ENCODE results near the gene AWAT1.
A peak's percentile ranks its signal among the peaks of the same experiment; 100 is the strongest.
"Not testable (repeated sequence)": the region's sequence is repeated elsewhere in the genome, so short reads cannot be mapped to it uniquely, and the experiment has no call there.

AWAT1 gene

DNA sequence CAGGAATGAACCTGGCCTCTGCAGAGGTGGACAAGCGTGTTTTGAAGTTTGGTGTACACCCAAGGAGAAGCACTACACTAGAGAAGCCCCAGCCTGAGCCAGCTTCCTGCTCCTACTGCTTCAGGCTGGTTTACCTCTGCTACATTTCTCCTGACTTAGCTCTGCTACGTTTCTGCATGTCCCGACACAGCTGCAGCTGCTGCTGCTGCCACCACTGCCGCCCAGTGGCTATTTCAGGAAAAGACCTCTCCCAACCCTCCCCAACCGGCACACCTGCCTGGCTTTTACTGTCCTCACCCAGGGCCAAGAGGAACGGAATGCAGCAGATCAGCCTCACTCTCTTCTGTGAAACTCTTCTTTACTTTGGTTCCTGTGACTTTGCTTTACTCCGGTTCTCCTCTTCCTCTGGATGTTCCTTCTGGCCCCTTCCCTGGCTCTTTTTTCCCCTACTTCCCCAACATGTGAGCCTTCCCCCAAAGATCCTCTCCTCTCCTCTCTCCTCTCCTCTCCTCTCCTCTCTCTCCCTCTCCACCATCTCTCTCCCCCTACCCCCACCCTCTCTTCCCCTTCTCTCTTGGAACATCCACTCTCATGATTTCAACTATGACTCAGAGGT lies 28.6 kb downstream of the AWAT1 start:
- DNase-seq (ENCODE audit: low spot score): peak; percentile 63

- DNase-seq (ENCODE audit: low spot score): no peak
Measured at GRCh38 chrX:70264784-70265183, 30.3 kb downstream of the AWAT1 start.

GRCh38 chrX:70268034-70268433 lies 33.6 kb downstream of the AWAT1 start, which contains the start of gene ARR3:
Gene ARR3, plus strand, starts transcription at chrX:70268334. Its CDS starts 1,052 bp downstream, at chrX:70269386.
- no peak for DNase-seq (ENCODE audit: low spot score)

- DNase-seq (ENCODE audit: low spot score): not testable (repeated sequence)
Measured at GRCh38 chrX:70274029-70274428, 39.6 kb downstream of the AWAT1 start.

DNA sequence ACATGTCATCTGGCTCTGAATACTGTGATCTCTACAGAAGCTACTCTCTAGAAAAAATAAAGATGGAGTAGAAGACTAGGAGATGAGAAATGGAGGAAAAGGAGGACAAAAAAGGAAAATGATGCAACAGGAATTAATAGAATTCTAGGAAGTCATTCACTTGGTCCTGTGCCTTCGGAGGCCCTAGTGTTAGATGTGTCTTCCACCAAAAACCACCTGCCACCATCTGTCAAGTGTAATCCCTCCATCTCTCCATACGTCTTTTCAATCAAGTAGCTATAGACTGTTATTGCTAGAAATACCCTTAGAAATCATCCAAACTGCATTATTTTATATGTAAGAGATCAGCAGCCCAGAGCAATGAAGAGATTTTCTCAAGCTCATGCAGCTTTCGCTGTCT lies 44.6 kb downstream of the AWAT1 start:
- no peak for DNase-seq (ENCODE audit: low spot score)

GRCh38 chrX:70280573-70280972 lies 46.1 kb downstream of the AWAT1 start:
- no peak for DNase-seq (ENCODE audit: low spot score)

- no peak for DNase-seq (ENCODE audit: low spot score)
Measured at GRCh38 chrX:70281951-70282350, 47.5 kb downstream of the AWAT1 start, which contains the start of gene RAB41. Gene RAB41, plus strand, starts transcription at chrX:70282172. Its CDS starts 46 bp downstream, at chrX:70282218.

DNA sequence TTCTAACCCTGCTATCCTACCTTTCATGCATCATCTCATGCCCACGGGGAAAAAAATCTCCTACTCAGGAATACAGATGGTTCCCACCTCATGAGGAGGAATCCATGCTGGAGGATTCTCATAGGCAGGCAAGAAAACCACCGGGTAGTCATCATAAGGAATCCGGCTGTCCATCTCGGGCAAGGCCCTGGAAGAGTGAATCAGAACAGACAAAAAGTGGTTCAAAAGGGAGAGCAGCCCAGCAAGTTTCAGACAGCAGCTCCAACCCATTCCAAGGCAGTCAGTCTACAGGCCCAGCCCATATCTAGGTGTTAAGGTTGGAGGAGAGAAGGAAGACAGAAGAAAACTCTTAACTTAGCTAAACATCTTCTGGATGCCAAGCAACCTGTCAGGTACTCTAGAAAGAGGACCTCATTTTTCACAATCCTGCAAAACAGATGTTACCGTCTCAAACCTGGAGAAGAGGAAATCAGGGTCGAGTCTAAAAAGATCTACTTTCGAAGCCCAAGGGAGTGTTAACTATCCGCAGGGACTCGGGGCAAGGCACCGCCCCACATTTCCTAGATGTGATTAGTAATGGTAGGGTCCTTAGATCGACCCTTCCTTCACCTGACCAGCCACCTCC lies 54.8 kb downstream of the AWAT1 start:
- DNase-seq (ENCODE audit: low spot score): no peak
